GM12892 (cell line): ENCODE data around the gene SLC7A6.

Source experiments
- POLR2A ChIP-seq: IDR thresholded peaks from 2 replicates; pipeline ENCODE4 v1.6.1; 2011; ENCODE audit warnings: low read depth, low read length, control low read depth
- POLR2AphosphoS5 ChIP-seq: IDR thresholded peaks from 2 replicates; pipeline ENCODE4 v1.6.1; 2011; ENCODE audit warnings: low read depth, low read length, control low read depth
- TAF1 ChIP-seq: IDR thresholded peaks from 2 replicates; pipeline ENCODE4 v1.6.1; 2011; ENCODE audit warnings: low read depth, mild to moderate bottlenecking, control low read depth, low read length, borderline replicate concordance

GRCh38 chr16:68286153-68287074 is 22.1 kb downstream of the SLC7A6 start:
- TF ChIP-seq POLR2AphosphoS5 (0 out of 2 replicates have a peak, but pooled peaks have one; percentile 21), POLR2A (no peak), TAF1 (no peak)
